Ishikawa (cell line): Measurements from ENCODE around the gene FADS2.

Source experiments
- FOXM1 ChIP-seq: IDR thresholded peaks from 2 replicates; pipeline ENCODE4 v1.6.1; 2012; ENCODE audit warnings: low read depth, borderline replicate concordance
- TAF1 ChIP-seq: IDR thresholded peaks from 2 replicates; pipeline ENCODE4 v1.6.1; 2012; ENCODE audit warnings: low read depth, mild to moderate bottlenecking
- TEAD4 ChIP-seq: IDR thresholded peaks from 2 replicates; pipeline ENCODE4 v1.6.1; 2012
- YY1 ChIP-seq: IDR thresholded peaks from 2 replicates; pipeline ENCODE4 v1.6.1; 2012; ENCODE audit warnings: low read depth
- ZBTB7A ChIP-seq: IDR thresholded peaks from 2 replicates; pipeline ENCODE4 v1.6.1; 2012; ENCODE audit warnings: low read depth

DNA sequence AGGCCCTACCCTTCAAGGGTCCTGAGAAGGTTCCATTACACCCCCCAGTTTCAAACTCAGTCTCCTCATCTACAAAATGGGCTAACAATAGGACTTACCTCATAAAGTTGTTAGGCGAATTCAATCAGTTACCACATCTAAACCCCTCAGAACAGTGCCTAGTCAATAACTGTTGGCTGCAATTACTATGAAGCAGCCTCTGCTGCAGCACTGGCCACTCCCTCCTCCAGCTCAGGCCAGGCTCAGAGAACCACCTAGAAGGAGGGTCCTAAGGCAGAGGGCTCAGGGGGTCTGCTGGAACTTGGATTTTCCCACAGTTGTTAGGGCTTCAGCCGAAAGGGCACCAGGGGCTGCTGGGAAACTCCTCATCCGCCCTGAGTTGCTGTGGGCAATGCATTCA, 58.5 kb downstream of the FADS2 start:
- TF ChIP-seq TAF1 (no peak), ZBTB7A (no peak), YY1 (no peak), TEAD4 (no peak), FOXM1 (no peak)
